ENCODE data around the gene MYT1.

The MYT1 gene

GRCh38 chr20:64254156-64254555 is 89.9 kb downstream of the MYT1 start:
- Histone ChIP-seq H3K9ac (no peak overlapping the region), H3K27me3 (ENCODE audit: control insufficient read depth, insufficient read depth, low read length) (no peaks in the 10 kb centered on the region), H3K4me3 (ENCODE audit: low read depth, low read length) (no peak overlapping the region), H3K79me2 (peaks cover 20% of the 10 kb centered on the region), H2AFZ (no peak overlapping the region), H3K9me3 (ENCODE audit: control insufficient read depth, low read length) (no peaks in the 10 kb centered on the region), H3K4me1 (peaks cover 7% of the 10 kb centered on the region), H3K4me2 (ENCODE audit: low read length) (no peak overlapping the region), H3K27ac (no peak overlapping the region), H3K36me3 (ENCODE audit: control insufficient read depth, insufficient read depth, low read length) (no peaks in the 10 kb centered on the region)
- TF ChIP-seq CTCF (IDR thresholded peaks at IDR 0.05): no peak

GRCh38 chr20:64254571-64255360 is 90.5 kb downstream of the MYT1 start:
- Histone ChIP-seq H3K9ac (peak overlapping the region; percentile 58), H3K27me3 (ENCODE audit: control insufficient read depth, insufficient read depth, low read length) (no peaks in the 10 kb centered on the region), H3K79me2 (peaks cover 21% of the 10 kb centered on the region), H3K4me3 (ENCODE audit: low read depth, low read length) (peak overlapping the region; percentile 79), H3K4me2 (ENCODE audit: low read length) (peak overlapping the region; percentile 88), H3K9me3 (ENCODE audit: control insufficient read depth, low read length) (no peaks in the 10 kb centered on the region), H3K4me1 (peaks cover 7% of the 10 kb centered on the region), H3K36me3 (ENCODE audit: control insufficient read depth, insufficient read depth, low read length) (no peaks in the 10 kb centered on the region), H2AFZ (peak overlapping the region; percentile 100), H3K27ac (peak overlapping the region; percentile 84)
- no peak for TF ChIP-seq CTCF (IDR thresholded peaks at IDR 0.05)

- Histone ChIP-seq H3K9ac (peak within 1 kb of the TSS; percentile 63), H3K27ac (peak within 1 kb of the TSS; percentile 84), H3K79me2 (peaks cover 25% of the 10 kb centered on the region), H3K36me3 (ENCODE audit: control insufficient read depth, insufficient read depth, low read length) (no peaks in the 10 kb centered on the region), H3K4me3 (ENCODE audit: low read depth, low read length) (peak within 1 kb of the TSS; percentile 79), H3K4me2 (ENCODE audit: low read length) (peak within 1 kb of the TSS; percentile 91), H3K9me3 (ENCODE audit: control insufficient read depth, low read length) (no peaks in the 10 kb centered on the region), H3K27me3 (ENCODE audit: control insufficient read depth, insufficient read depth, low read length) (no peaks in the 10 kb centered on the region), H2AFZ (peak within 1 kb of the TSS; percentile 100), H3K4me1 (peaks cover 7% of the 10 kb centered on the region)
- no peak for TF ChIP-seq CTCF (IDR thresholded peaks at IDR 0.05)
Observed at GRCh38 chr20:64255361-64256281, 91.4 kb downstream of the MYT1 start, which contains the start of gene PCMTD2. Gene PCMTD2 (plus strand): TSS chr20:64255748. CDS start chr20:64259966, 4,218 bp downstream.

- H3K36me3 ChIP-seq (ENCODE audit: control insufficient read depth, insufficient read depth, low read length): no peaks in the 10 kb centered on the region
- H3K9me3 ChIP-seq (ENCODE audit: control insufficient read depth, low read length): no peaks in the 10 kb centered on the region
- peaks cover 7% of the 10 kb centered on the region for H3K4me1 ChIP-seq
- H3K9ac ChIP-seq: no peak overlapping the region
- peak overlapping the region; percentile 96 for H2AFZ ChIP-seq
- no peak for TF ChIP-seq CTCF (IDR thresholded peaks at IDR 0.05)
- no peaks in the 10 kb centered on the region for H3K27me3 ChIP-seq (ENCODE audit: control insufficient read depth, insufficient read depth, low read length)
- peak overlapping the region; percentile 91 for H3K4me2 ChIP-seq (ENCODE audit: low read length)
- H3K4me3 ChIP-seq (ENCODE audit: low read depth, low read length): peak overlapping the region; percentile 79
- peak overlapping the region; percentile 84 for H3K27ac ChIP-seq
- H3K79me2 ChIP-seq: peaks cover 25% of the 10 kb centered on the region
Observed at GRCh38 chr20:64256282-64256935, 92.2 kb downstream of the MYT1 start.
